GM12864 (cell line): ENCODE results near the gene SFMBT1.

ENCODE experiments used
- DNase-seq: peaks from one replicate; pipeline ENCODE4 v3.0.0-alpha.2; 2011; ENCODE audit warnings: low read depth
- H3K4me3 ChIP-seq: 2 replicates; pipeline ENCODE4 v1.5.1; 2011; ENCODE audit warnings: mild to moderate bottlenecking, low read depth, low read length, control low read depth
- TF ChIP-seq, protein P1 (sequence below): IDR thresholded peaks from 2 replicates; pipeline ENCODE4 v1.5.1; 2011; ENCODE audit warnings: low read depth, mild to moderate bottlenecking, moderate library complexity, low read length, control low read depth, inconsistent platforms; ENCODE audit errors: missing control alignments

The SFMBT1 gene

GRCh38 chr3:52881871-52882270 lies 164.0 kb downstream of the SFMBT1 start:
- no peak for DNase-seq
- TF ChIP-seq, protein P1, sequence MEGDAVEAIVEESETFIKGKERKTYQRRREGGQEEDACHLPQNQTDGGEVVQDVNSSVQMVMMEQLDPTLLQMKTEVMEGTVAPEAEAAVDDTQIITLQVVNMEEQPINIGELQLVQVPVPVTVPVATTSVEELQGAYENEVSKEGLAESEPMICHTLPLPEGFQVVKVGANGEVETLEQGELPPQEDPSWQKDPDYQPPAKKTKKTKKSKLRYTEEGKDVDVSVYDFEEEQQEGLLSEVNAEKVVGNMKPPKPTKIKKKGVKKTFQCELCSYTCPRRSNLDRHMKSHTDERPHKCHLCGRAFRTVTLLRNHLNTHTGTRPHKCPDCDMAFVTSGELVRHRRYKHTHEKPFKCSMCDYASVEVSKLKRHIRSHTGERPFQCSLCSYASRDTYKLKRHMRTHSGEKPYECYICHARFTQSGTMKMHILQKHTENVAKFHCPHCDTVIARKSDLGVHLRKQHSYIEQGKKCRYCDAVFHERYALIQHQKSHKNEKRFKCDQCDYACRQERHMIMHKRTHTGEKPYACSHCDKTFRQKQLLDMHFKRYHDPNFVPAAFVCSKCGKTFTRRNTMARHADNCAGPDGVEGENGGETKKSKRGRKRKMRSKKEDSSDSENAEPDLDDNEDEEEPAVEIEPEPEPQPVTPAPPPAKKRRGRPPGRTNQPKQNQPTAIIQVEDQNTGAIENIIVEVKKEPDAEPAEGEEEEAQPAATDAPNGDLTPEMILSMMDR, result no peak
- no peak overlapping the region for H3K4me3 ChIP-seq

GRCh38 chr3:52880474-52880873 lies 165.4 kb downstream of the SFMBT1 start:
- no peak for DNase-seq
- TF ChIP-seq, protein P1, result no peak
- H3K4me3 ChIP-seq, result no peak overlapping the region

GRCh38 chr3:52880047-52880446 lies 165.8 kb downstream of the SFMBT1 start:
- H3K4me3 ChIP-seq, result no peak overlapping the region
- DNase-seq, result no peak
- TF ChIP-seq, protein P1, result no peak

GRCh38 chr3:52879581-52879980 lies 166.3 kb downstream of the SFMBT1 start:
- H3K4me3 ChIP-seq, result no peak overlapping the region
- TF ChIP-seq, protein P1, result no peak
- DNase-seq, result no peak

DNA sequence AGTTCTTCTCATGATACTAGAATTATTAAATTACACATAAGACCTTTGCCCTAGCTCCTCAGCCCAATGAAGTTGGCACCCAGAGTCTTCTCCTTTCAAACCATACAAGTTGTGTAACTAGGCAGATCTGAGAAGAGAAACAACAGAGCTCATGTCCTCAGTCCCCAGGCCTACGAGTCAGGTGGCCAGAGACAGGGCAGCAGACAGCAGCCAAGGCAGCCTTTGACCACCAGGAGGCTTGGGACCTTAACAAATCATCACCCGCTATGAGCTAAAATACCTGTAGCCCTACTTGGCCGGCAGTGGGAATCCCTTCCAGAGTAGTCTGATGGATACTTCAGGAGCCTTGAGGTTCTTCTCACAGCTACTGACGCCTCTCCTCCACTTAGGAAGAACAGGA lies 166.8 kb downstream of the SFMBT1 start:
- H3K4me3 ChIP-seq, result no peak overlapping the region
- TF ChIP-seq, protein P1, result peak; percentile 17
- no peak for DNase-seq

- TF ChIP-seq, protein P1, result no peak
- H3K4me3 ChIP-seq, result no peak overlapping the region
- no peak for DNase-seq
Measured at GRCh38 chr3:52877085-52877484, 168.8 kb downstream of the SFMBT1 start.

- H3K4me3 ChIP-seq, result no peak overlapping the region
- DNase-seq, result no peak
- TF ChIP-seq, protein P1, result no peak
Measured at GRCh38 chr3:52874864-52875587, 170.8 kb downstream of the SFMBT1 start.
